DOHH2 (cell line): ENCODE data around the gene TMEFF2.

Source experiments
- H3F3A ChIP-seq: fragments of 200-600 bp; sonication (generic), shearing (Covaris generic); 2 replicates; pipeline ENCODE4 v1.6.0; 2016; ENCODE audit warnings: antibody characterized with exemption, mild to moderate bottlenecking; ENCODE audit not compliant: control insufficient read depth, insufficient read depth
- H3K27ac ChIP-seq: fragments of 200-600 bp; sonication (generic); 2 replicates; pipeline ENCODE4 v1.5.1; 2014; ENCODE audit warnings: low read depth, mild to moderate bottlenecking, low read length, moderate library complexity
- H3K27me3 ChIP-seq: fragments of 200-600 bp; sonication (generic); 2 replicates; pipeline ENCODE4 v1.6.1; 2014; ENCODE audit warnings: mild to moderate bottlenecking, low read length, mixed read lengths; ENCODE audit not compliant: control insufficient read depth
- H3K36me3 ChIP-seq: fragments of 200-600 bp; sonication (generic); 2 replicates; pipeline ENCODE4 v1.6.1; 2014; ENCODE audit warnings: mild to moderate bottlenecking, low read length, moderate library complexity, mixed read lengths; ENCODE audit not compliant: control insufficient read depth
- H3K4me1 ChIP-seq: fragments of 200-600 bp; sonication (generic); 2 replicates; pipeline ENCODE4 v1.6.1; 2014; ENCODE audit warnings: mild to moderate bottlenecking, low read length, mixed read lengths; ENCODE audit not compliant: control insufficient read depth
- H3K4me2 ChIP-seq: fragments of 200-600 bp; sonication (generic); 2 replicates; pipeline ENCODE4 v1.6.0; 2014; ENCODE audit warnings: mild to moderate bottlenecking, low read length, moderate library complexity
- H3K4me3 ChIP-seq: fragments of 200-600 bp; sonication (generic); 2 replicates; pipeline ENCODE4 v1.5.1; 2014; ENCODE audit warnings: mild to moderate bottlenecking, low read length, mixed read lengths
- H3K79me2 ChIP-seq: fragments of 200-600 bp; sonication (generic); 2 replicates; pipeline ENCODE4 v1.6.1; 2014; ENCODE audit warnings: mild to moderate bottlenecking, low read length, mixed read lengths; ENCODE audit not compliant: control insufficient read depth
- H3K9me2 ChIP-seq: fragments of 200-600 bp; sonication (generic); replicated peaks from 2 replicates; pipeline ENCODE4 v1.6.1; 2014; ENCODE audit warnings: mild to moderate bottlenecking, low read length, mixed read lengths; ENCODE audit not compliant: control insufficient read depth
- H3K9me3 ChIP-seq: fragments of 200-600 bp; sonication (generic); 2 replicates; pipeline ENCODE4 v1.6.1; 2014; ENCODE audit warnings: antibody characterized with exemption, low read length, mixed read lengths; ENCODE audit not compliant: control insufficient read depth, insufficient read depth
- H4K20me1 ChIP-seq: fragments of 200-600 bp; sonication (generic); 2 replicates; pipeline ENCODE4 v1.6.0; 2014; ENCODE audit warnings: low read depth, mild to moderate bottlenecking, antibody characterized with exemption, low read length, moderate library complexity; ENCODE audit not compliant: control insufficient read depth, insufficient read depth
- CTCF ChIP-seq: fragments of 200-600 bp; sonication (generic); IDR thresholded peaks from one replicate; pipeline ENCODE4 v1.5.1; 2014; ENCODE audit warnings: antibody characterized with exemption, mild to moderate bottlenecking, low read depth, low read length; ENCODE audit not compliant: poor library complexity, severe bottlenecking
- EZH2phosphoT487 ChIP-seq: fragments of 200-600 bp; sonication (generic); IDR thresholded peaks from 2 replicates; pipeline ENCODE4 v1.6.1; 2017; ENCODE audit warnings: borderline replicate concordance, mild to moderate bottlenecking, antibody characterized with exemption, low read length, moderate library complexity, mixed read lengths

Gene TMEFF2

GRCh38 chr2:191959209-191959608 lies 235.5 kb downstream of the TMEFF2 start:
- no peaks in the 10 kb centered on the region for H3K27me3 ChIP-seq
- no peak overlapping the region for H3K4me2 ChIP-seq
- H3K4me1 ChIP-seq = no peaks in the 10 kb centered on the region
- no peak overlapping the region for H3K4me3 ChIP-seq
- no peaks in the 10 kb centered on the region for H3K9me3 ChIP-seq
- H3F3A ChIP-seq = no peaks in the 10 kb centered on the region
- no peaks in the 10 kb centered on the region for H3K79me2 ChIP-seq
- no peaks in the 10 kb centered on the region for H3K36me3 ChIP-seq
- H3K9me2 ChIP-seq = no peaks in the 10 kb centered on the region
- no peaks in the 10 kb centered on the region for H4K20me1 ChIP-seq
- TF ChIP-seq EZH2phosphoT487 (no peak), CTCF (no peak)
- no peak overlapping the region for H3K27ac ChIP-seq

- H3K9me3 ChIP-seq = no peaks in the 10 kb centered on the region
- no peak overlapping the region for H3K4me2 ChIP-seq
- no peaks in the 10 kb centered on the region for H3K9me2 ChIP-seq
- H3K36me3 ChIP-seq = no peaks in the 10 kb centered on the region
- H3K27me3 ChIP-seq = no peaks in the 10 kb centered on the region
- no peaks in the 10 kb centered on the region for H4K20me1 ChIP-seq
- no peaks in the 10 kb centered on the region for H3K79me2 ChIP-seq
- no peaks in the 10 kb centered on the region for H3K4me1 ChIP-seq
- TF ChIP-seq CTCF (no peak), EZH2phosphoT487 (no peak)
- no peak overlapping the region for H3K27ac ChIP-seq
- H3K4me3 ChIP-seq = no peak overlapping the region
- H3F3A ChIP-seq = no peaks in the 10 kb centered on the region
Observed at GRCh38 chr2:191957996-191958860, 236.5 kb downstream of the TMEFF2 start.

- Histone ChIP-seq H3K9me2 (no peaks in the 10 kb centered on the region), H3K4me3 (no peak overlapping the region), H3K36me3 (no peaks in the 10 kb centered on the region), H3K27me3 (no peaks in the 10 kb centered on the region), H4K20me1 (no peaks in the 10 kb centered on the region), H3F3A (no peaks in the 10 kb centered on the region), H3K79me2 (no peaks in the 10 kb centered on the region), H3K9me3 (no peaks in the 10 kb centered on the region), H3K4me2 (no peak overlapping the region), H3K4me1 (no peaks in the 10 kb centered on the region), H3K27ac (no peak overlapping the region)
- no peak for TF ChIP-seq CTCF
- no peak for TF ChIP-seq EZH2phosphoT487
Observed at GRCh38 chr2:191954451-191954850, 240.3 kb downstream of the TMEFF2 start.
